Lower leg skin (tissue), 4 donors: Measurements from ENCODE around the gene ETNK1. TPM values are rescaled to one million over a fixed set of nuclear protein-coding genes. Genes with fewer than 3 reads are reported as not detected.

Experiments used
- DNase-seq, 2 donors: peaks; one replicate each; pipeline ENCODE4 v3.0.0-alpha.2; 2019; ENCODE audit warnings: low spot score in 2 of 2
- H3K4me3 ChIP-seq: fragments of 200-600 bp; sonication (generic); 2 replicates; pipeline ENCODE4 v1.5.1; 2017; ENCODE audit warnings: mild to moderate bottlenecking, low read depth; ENCODE audit not compliant: poor library complexity, severe bottlenecking
- POLR2A ChIP-seq, 2 donors: fragments of 450-650 bp; IDR thresholded peaks; one replicate each; pipeline ENCODE4 v1.6.1; 2016 to 2017; ENCODE audit warnings: antibody characterized with exemption in 2 of 2, mild to moderate bottlenecking in 1 of 2, moderate library complexity in 1 of 2
- WGBS, 2 donors: methylation state at CpG; one replicate each; pipeline ENCODE4 v1.1.5; 2018; 5-methylcytosine and 5-hydroxymethylcytosine counted together
- intact Hi-C: fragments of 100-400 bp; cut with DNase I; formaldehyde crosslinking; loops from one replicate; pipeline ENCODE4 v1.15.0; 2023; ENCODE audit warnings: low total_unique reads
- total RNA-seq, 4 donors: library from RNA; depleted of rRNA; stranded (reverse); fragments of >200 nt; gene quantifications; one replicate each; pipeline ENCODE4 v1.1.0, GENCODE V29; 2016
- TF ChIP-seq, protein P1 (sequence below), 3 donors: fragments of 450-650 bp; IDR thresholded peaks; one replicate each; pipeline ENCODE4 v1.5.1; 2016; ENCODE audit warnings: antibody characterized with exemption in 3 of 3, mild to moderate bottlenecking in 3 of 3, moderate library complexity in 2 of 3

ETNK1 gene
- total RNA-seq, 4 donors from 2014 or later, result 21.1 to 35.1 (median 23.4) TPM

DNA sequence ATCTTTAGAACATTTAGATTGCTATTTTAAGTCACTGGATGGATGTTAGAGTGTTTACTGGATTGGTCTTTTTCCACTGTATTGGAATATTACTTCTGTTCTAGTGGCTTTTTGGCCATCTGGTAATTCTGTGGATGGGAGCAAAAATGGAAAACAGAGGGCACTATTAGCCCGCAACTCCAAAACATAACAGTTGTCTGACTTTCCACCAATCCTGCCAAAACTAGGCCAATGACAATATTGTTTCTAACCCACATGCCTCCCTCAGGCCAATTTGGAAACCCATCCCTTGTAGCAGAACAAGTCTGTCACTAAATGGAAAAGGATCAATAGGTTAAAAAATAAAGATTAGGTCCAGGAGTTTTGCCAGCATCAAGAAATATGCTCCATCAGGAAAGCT lies 97.8 kb downstream of the ETNK1 start:
- TF ChIP-seq, protein P1, sequence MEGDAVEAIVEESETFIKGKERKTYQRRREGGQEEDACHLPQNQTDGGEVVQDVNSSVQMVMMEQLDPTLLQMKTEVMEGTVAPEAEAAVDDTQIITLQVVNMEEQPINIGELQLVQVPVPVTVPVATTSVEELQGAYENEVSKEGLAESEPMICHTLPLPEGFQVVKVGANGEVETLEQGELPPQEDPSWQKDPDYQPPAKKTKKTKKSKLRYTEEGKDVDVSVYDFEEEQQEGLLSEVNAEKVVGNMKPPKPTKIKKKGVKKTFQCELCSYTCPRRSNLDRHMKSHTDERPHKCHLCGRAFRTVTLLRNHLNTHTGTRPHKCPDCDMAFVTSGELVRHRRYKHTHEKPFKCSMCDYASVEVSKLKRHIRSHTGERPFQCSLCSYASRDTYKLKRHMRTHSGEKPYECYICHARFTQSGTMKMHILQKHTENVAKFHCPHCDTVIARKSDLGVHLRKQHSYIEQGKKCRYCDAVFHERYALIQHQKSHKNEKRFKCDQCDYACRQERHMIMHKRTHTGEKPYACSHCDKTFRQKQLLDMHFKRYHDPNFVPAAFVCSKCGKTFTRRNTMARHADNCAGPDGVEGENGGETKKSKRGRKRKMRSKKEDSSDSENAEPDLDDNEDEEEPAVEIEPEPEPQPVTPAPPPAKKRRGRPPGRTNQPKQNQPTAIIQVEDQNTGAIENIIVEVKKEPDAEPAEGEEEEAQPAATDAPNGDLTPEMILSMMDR (IDR thresholded peaks at IDR 0.05), result no peak
- no peak for TF ChIP-seq POLR2A (IDR thresholded peaks at IDR 0.05)
- H3K4me3 ChIP-seq, result no peak overlapping the region
- no peak for DNase-seq
- intact Hi-C loops, result no loop called here
- whole genome bisulfite sequencing, 2 donors, result 42 to 56% methylated on average over 1 of the region's 1 CpG

DNA sequence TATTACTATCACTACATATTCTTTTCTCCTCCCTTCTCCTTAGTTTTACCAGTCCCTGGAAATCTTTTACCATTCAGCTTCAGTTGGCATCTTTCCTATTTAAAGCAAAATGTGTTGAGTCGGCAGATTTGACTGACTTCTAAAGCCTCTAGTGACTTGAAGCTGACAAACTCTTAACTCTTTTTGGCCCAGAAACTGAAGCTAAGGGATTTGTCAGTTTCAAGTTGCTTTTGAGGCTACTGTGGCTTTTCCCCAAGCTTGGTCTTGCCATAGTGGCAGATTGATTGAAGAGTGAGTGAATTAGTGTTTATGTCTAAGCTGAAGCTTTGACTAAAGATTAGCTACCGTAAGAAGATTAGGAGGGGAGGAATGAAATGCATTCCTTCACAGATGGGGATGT lies 104.0 kb downstream of the ETNK1 start:
- intact Hi-C loops, result no loop called here
- WGBS, 2 donors, result 58 to 63% methylated on average over 2 of the region's 2 CpGs
- no peak for TF ChIP-seq POLR2A (IDR thresholded peaks at IDR 0.05)
- TF ChIP-seq, protein P1 (IDR thresholded peaks at IDR 0.05), result no peak
- H3K4me3 ChIP-seq, result no peak overlapping the region
- DNase-seq, result no peak

DNA sequence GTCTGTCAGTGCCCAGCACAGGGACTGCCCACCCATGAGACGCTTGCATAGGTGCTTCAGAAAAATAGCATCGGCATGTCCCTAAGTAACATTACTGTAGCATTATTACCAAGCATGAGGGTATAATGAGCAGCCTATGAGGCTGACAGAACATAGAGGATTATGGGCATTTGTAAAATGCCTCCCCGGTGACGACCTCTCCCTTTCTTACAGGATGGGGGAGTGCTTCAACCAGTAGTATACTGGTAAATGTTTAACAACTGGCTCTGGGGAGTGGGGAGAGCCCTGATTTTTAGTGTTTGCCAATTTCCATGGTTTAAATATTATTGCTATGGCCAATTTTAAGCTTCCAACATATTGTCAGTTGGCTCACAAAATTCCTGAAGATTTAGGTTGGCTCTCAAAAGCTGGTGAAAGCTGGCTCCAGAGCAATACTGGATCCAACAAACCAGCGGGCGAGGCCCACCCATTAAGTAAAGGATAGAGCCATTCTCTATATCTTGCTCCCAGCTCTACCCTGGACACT lies 104.5 kb downstream of the ETNK1 start:
- WGBS, 2 donors, result 82 to 90% methylated on average over 6 of the region's 6 CpGs
- no peak for TF ChIP-seq POLR2A (IDR thresholded peaks at IDR 0.05)
- TF ChIP-seq, protein P1 (IDR thresholded peaks at IDR 0.05), result no peak
- intact Hi-C loops, result no loop called here
- H3K4me3 ChIP-seq, result no peak overlapping the region
- no peak for DNase-seq

DNA sequence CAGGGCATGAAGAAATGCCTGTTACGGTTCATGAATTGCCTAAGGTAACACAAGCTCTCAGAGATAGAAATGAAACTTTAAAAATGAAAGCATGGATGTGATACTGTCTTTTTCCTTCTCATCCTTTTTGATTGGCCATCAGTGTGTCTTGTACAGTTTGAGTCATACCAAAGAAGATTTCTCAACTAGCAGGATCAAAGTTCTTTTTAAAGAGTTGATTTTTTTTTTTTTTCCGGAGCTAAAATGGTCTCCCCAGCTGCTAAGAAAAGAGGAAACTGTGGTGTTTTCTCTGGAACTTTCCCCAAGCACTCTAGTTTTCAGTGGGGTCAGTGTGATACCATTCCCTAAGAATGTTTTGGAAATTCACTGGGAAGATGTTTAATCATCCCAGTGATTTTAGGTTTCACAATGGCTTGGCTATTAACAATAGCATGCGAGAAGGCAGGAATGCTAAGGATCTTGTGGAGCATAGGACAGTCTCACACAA lies 105.0 kb downstream of the ETNK1 start:
- H3K4me3 ChIP-seq, result no peak overlapping the region
- DNase-seq, result no peak
- no peak for TF ChIP-seq POLR2A (IDR thresholded peaks at IDR 0.05)
- TF ChIP-seq, protein P1 (IDR thresholded peaks at IDR 0.05), result no peak
- 38 to 43% methylated on average over 3 of the region's 3 CpGs for WGBS, 2 donors
- intact Hi-C loops, result no loop called here

DNA sequence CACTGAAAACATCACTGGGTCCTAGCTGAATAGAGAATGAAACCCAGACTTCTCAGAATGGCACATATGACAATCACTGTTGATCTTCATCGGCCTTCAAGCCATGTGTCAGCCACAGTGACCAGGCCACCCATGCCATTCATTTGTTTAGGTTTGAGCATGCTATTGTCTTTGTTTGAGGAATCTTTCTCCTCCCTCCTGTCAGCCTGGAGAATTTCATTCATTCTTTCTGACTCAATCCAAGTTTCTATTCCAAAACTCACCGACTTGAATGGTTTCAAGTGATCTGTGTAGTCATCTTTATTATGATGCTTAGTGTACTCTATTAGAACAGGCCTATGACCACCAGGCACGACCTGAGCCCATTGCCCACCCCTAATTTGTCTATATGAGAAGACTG lies 106.3 kb downstream of the ETNK1 start:
- WGBS, 2 donors, result 65 to 66% methylated on average over 3 of the region's 3 CpGs
- TF ChIP-seq, protein P1 (IDR thresholded peaks at IDR 0.05), result no peak
- TF ChIP-seq POLR2A (IDR thresholded peaks at IDR 0.05), result no peak
- no peak for DNase-seq
- intact Hi-C loops, result no loop called here
- no peak overlapping the region for H3K4me3 ChIP-seq

DNA sequence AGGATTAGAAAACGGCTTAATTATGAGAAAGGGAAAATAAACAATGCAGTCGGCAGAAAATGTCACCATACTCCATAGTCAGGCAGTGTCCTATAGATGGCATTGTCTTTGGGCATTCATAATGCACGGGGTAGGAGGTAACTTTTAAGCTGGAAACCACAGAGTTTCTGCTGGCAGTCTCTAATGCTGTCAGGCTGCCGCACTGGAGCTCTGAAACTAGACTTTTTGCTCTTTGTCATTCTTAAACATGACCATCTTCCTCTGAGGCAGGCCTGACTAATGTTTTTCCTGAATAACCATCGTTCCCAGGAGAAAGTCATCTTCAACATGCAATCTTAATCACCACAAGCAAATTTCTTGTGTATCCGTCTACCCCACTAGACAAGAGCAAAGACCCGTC lies 108.8 kb downstream of the ETNK1 start:
- no peak overlapping the region for H3K4me3 ChIP-seq
- DNase-seq, result no peak
- intact Hi-C loops, result no loop called here
- WGBS, 2 donors, result 64 to 72% methylated on average over 7 of the region's 7 CpGs
- TF ChIP-seq, protein P1 (IDR thresholded peaks at IDR 0.05), result no peak
- no peak for TF ChIP-seq POLR2A (IDR thresholded peaks at IDR 0.05)
